CD14-positive monocyte (primary cell): Measurements from ENCODE around the gene MGST1. TPM values are rescaled to one million over a fixed set of nuclear protein-coding genes. Genes with fewer than 3 reads are reported as not detected.
"Not testable (repeated sequence)": the region's sequence is repeated elsewhere in the genome, so short reads cannot be mapped to it uniquely, and the experiment has no call there.

Experiments used
- DNase-seq, 3 donors: peaks; one replicate each; pipeline ENCODE4 v3.0.0-alpha.2; 2011 to 2022
- H2AFZ ChIP-seq: 2 replicates; pipeline ENCODE4 v1.6.0; 2012; ENCODE audit warnings: mild to moderate bottlenecking, low read depth, low read length, inconsistent platforms; ENCODE audit not compliant: insufficient read depth, poor library complexity, severe bottlenecking
- H3K27ac ChIP-seq, 2 donors: 1 replicate in 1 of 2; 2 replicates in 1 of 2; pipeline ENCODE4 v1.5.1; 2012 to 2013; ENCODE audit warnings: low read length in 2 of 2, control low read depth in 1 of 2, inconsistent platforms in 1 of 2, low read depth in 1 of 2, mild to moderate bottlenecking in 1 of 2
- H3K27me3 ChIP-seq, 2 donors: one replicate each; pipeline versions ENCODE4 v1.6.0 to v1.6.1; 2011 to 2013; ENCODE audit warnings: low read length in 2 of 2; ENCODE audit not compliant: control insufficient read depth in 2 of 2, insufficient read depth in 2 of 2
- H3K36me3 ChIP-seq, 2 donors: replicated peaks in 1 of 2; 1 replicate in 1 of 2; 2 replicates in 1 of 2; pipeline versions ENCODE4 v1.5.1 to v1.6.1; 2012 to 2013; ENCODE audit warnings: low read length in 2 of 2, control low read depth in 1 of 2, inconsistent platforms in 1 of 2, mild to moderate bottlenecking in 1 of 2; ENCODE audit not compliant: insufficient read depth in 2 of 2, control insufficient read depth in 1 of 2
- H3K4me1 ChIP-seq, 2 donors: 1 replicate in 1 of 2; 2 replicates in 1 of 2; pipeline versions ENCODE4 v1.5.1 to v1.6.1; 2012 to 2013; ENCODE audit warnings: low read length in 2 of 2, control low read depth in 1 of 2, inconsistent platforms in 1 of 2, mild to moderate bottlenecking in 1 of 2, moderate library complexity in 1 of 2; ENCODE audit not compliant: insufficient read depth in 2 of 2, control insufficient read depth in 1 of 2
- H3K4me2 ChIP-seq: replicated peaks from 2 replicates; pipeline ENCODE3; 2012; ENCODE audit warnings: low read length, moderate library complexity, mild to moderate bottlenecking; ENCODE audit not compliant: poor library complexity, severe bottlenecking; ENCODE audit errors: extremely low read depth
- H3K4me3 ChIP-seq, 3 experiments: fragments of 200-600 bp in 1 of 3; sonication (generic) in 1 of 3; replicated peaks in 1 of 3; 1 replicate in 2 of 3; 2 replicates in 1 of 3; pipeline ENCODE4 v1.5.1; 2011 to 2013; ENCODE audit warnings: low read length in 3 of 3, mild to moderate bottlenecking in 3 of 3, control low read depth in 2 of 3, low read depth in 2 of 3, inconsistent platforms in 1 of 3, moderate library complexity in 1 of 3
- H3K79me2 ChIP-seq: 2 replicates; pipeline ENCODE4 v1.6.0; 2012; ENCODE audit warnings: mild to moderate bottlenecking, control low read depth, inconsistent platforms, low read length, moderate library complexity; ENCODE audit not compliant: insufficient read depth
- H3K9ac ChIP-seq: 2 replicates; pipeline ENCODE4 v1.6.0; 2017; ENCODE audit warnings: low read length, mild to moderate bottlenecking; ENCODE audit not compliant: insufficient read depth, poor library complexity, severe bottlenecking
- H3K9me3 ChIP-seq, 2 donors: replicated peaks in 1 of 2; 1 replicate in 1 of 2; 2 replicates in 1 of 2; pipeline versions ENCODE4 v1.5.1 to v1.6.1; 2012 to 2013; ENCODE audit warnings: low read length in 2 of 2, control low read depth in 1 of 2; ENCODE audit not compliant: control insufficient read depth in 1 of 2, insufficient read depth in 1 of 2
- H4K20me1 ChIP-seq: 2 replicates; pipeline ENCODE4 v1.6.0; 2012; ENCODE audit warnings: mild to moderate bottlenecking, low read length, control low read depth, moderate library complexity; ENCODE audit not compliant: insufficient read depth
- H3K27ac Mint-ChIP-seq, 7 donors: one replicate each; pipeline ENCODE4 v1.8.0; 2020; ENCODE audit warnings: mild to moderate bottlenecking in 7 of 7, mixed read lengths in 7 of 7, moderate library complexity in 6 of 7, inconsistent platforms in 2 of 7
- H3K27me3 Mint-ChIP-seq, 3 donors: one replicate each; pipeline ENCODE4 v1.8.0; 2021 to 2022; ENCODE audit warnings: low read depth in 3 of 3, mild to moderate bottlenecking in 3 of 3, mixed read lengths in 3 of 3, moderate library complexity in 3 of 3, inconsistent platforms in 1 of 3
- H3K36me3 Mint-ChIP-seq, 2 donors: one replicate each; pipeline ENCODE4 v1.8.0; 2020; ENCODE audit warnings: mixed read lengths in 2 of 2, inconsistent platforms in 1 of 2, mild to moderate bottlenecking in 1 of 2
- H3K4me1 Mint-ChIP-seq: one replicate; pipeline ENCODE4 v1.8.0; 2020; ENCODE audit warnings: mild to moderate bottlenecking, mixed read lengths
- H3K4me3 Mint-ChIP-seq, 2 donors: one replicate each; pipeline ENCODE4 v1.8.0; 2020; ENCODE audit warnings: mild to moderate bottlenecking in 2 of 2, mixed read lengths in 2 of 2, moderate library complexity in 1 of 2
- H3K9me3 Mint-ChIP-seq, 7 donors: one replicate each; pipeline ENCODE4 v1.8.0; 2020 to 2022; ENCODE audit warnings: mixed read lengths in 7 of 7, mild to moderate bottlenecking in 6 of 7, moderate library complexity in 6 of 7, inconsistent platforms in 2 of 7
- WGBS: methylation state at CpG from one replicate; pipeline ENCODE4 v1.1.5; 2013; ENCODE audit warnings: missing lambda C conversion rate; ENCODE audit not compliant: insufficient coverage; 5-methylcytosine and 5-hydroxymethylcytosine counted together
- intact Hi-C, 2 donors: fragments of 100-400 bp; cut with micrococcal nuclease; formaldehyde crosslinking; loops; one replicate each; pipeline versions ENCODE4 v1.15.0 to v1.15.1; 2023
- polyA plus RNA-seq, 3 donors: library from polyadenylated mRNA; depleted of rRNA in 1 of 3; unstranded in 2 of 3; stranded (reverse) in 1 of 3; fragments of 300-500 nt in 2 of 3; fragments of >200 nt in 1 of 3; fragmentation: Illumina TruSeq in 2 of 3; gene quantifications; 1 replicate in 2 of 3; 2 replicates in 1 of 3; pipeline ENCODE4 v1.2.3, GENCODE V29; 2012 to 2021
- TF ChIP-seq, protein P1 (sequence below): fragments of 200-600 bp; IDR thresholded peaks from one replicate; pipeline ENCODE4 v1.8.0; 2022; ENCODE audit warnings: antibody characterized with exemption, mild to moderate bottlenecking

The MGST1 gene
- polyA plus RNA-seq, 3 donors: 84.8 to 295 (median 248) TPM

DNA sequence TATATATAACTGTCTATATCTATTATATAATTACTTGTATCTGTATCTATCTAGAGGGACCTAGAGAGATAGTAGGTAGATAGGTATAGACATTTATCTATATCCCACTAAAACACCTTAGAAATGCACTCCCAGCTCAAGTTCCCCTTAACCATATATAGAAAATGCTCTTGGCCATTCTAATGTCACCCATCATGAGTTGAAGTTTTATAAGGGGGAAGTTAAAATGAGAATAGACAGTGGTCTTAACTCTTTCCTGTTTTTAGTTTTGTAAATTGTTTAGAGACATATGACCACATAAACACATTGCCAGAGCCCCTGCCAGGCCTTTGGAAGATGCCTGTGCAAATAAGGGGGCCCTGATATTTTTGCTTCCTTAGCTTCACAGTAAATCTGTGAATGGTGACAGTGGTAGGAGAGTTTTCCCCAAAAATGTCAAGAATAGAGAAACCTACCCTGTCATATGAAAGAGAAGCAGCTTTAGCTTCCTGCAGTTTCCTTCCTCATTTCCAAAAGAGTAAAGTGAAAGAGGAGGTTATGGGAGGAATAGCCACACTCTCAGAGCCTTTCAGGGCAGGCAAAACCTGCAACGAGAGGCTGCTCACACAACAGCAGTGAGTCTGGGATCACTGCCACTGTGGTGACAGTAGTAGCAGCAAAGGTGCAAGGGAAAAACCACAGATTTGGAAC is 45.5 kb downstream of the MGST1 start:
- intact Hi-C loops: no loop called here
- Histone ChIP-seq H3K4me2 (peak overlapping the region; percentile 48), H4K20me1 (no peaks in the 10 kb centered on the region), H3K79me2 (no peaks in the 10 kb centered on the region), H3K4me1 (peaks cover 28 to 31% of the 10 kb centered on the region in 2 donors), H3K27ac (peak overlapping the region; percentile 72 to 86), H3K9me3 (peaks cover 0 to 4% of the 10 kb centered on the region in 2 donors), H3K9ac (peak overlapping the region; percentile 29), H2AFZ (peak overlapping the region; percentile 38), H3K36me3 (no peaks in the 10 kb centered on the region), H3K4me3 (peak overlapping the region in 1 of 3 experiments; percentile 49), H3K27me3 (no peaks in the 10 kb centered on the region)
- peak overlapping the region in 1 of 2 donors; percentile 78 for H3K4me3 Mint-ChIP-seq
- TF ChIP-seq, protein P1, sequence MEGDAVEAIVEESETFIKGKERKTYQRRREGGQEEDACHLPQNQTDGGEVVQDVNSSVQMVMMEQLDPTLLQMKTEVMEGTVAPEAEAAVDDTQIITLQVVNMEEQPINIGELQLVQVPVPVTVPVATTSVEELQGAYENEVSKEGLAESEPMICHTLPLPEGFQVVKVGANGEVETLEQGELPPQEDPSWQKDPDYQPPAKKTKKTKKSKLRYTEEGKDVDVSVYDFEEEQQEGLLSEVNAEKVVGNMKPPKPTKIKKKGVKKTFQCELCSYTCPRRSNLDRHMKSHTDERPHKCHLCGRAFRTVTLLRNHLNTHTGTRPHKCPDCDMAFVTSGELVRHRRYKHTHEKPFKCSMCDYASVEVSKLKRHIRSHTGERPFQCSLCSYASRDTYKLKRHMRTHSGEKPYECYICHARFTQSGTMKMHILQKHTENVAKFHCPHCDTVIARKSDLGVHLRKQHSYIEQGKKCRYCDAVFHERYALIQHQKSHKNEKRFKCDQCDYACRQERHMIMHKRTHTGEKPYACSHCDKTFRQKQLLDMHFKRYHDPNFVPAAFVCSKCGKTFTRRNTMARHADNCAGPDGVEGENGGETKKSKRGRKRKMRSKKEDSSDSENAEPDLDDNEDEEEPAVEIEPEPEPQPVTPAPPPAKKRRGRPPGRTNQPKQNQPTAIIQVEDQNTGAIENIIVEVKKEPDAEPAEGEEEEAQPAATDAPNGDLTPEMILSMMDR: no peak
- no peaks in the 10 kb centered on the region for H3K36me3 Mint-ChIP-seq
- H3K4me1 Mint-ChIP-seq: peaks cover 32% of the 10 kb centered on the region
- peaks cover 6 to 11% (median 7%) of the 10 kb centered on the region in 7 donors for H3K9me3 Mint-ChIP-seq
- peaks cover 0 to 1% (median 0%) of the 10 kb centered on the region in 3 donors for H3K27me3 Mint-ChIP-seq
- DNase-seq: peak; percentile 10 to 28 (median 25)
- WGBS: 0% methylated on average over 1 of the region's 1 CpG
- peak overlapping the region; percentile 71 to 91 (median 89) for H3K27ac Mint-ChIP-seq

DNA sequence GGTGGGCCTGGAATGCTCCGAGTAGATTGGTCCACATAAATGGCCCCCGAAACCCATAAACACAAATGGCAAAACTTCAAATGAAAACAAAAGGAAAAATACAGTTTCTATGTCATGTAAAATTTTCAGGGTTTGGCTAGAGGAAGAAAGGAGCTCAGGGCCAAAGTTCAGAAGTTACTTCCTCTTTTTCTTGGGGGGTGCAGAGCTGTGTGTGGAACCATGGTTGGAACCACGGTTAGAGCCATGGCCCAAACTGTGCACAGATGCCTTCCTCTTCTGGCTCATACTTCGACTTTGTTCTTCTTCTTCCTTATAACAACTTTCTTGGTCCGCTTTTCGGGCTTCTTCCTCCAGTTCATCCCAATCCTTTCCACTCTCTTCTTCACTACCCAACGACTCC is 51.7 kb downstream of the MGST1 start:
- Mint-ChIP-seq H3K36me3 (no peaks in the 10 kb centered on the region), H3K4me1 (no peaks in the 10 kb centered on the region), H3K27me3 (no peaks in the 10 kb centered on the region), H3K4me3 (no peak overlapping the region), H3K9me3 (peaks cover 4 to 14% (median 7%) of the 10 kb centered on the region in 7 donors), H3K27ac (peak overlapping the region in 1 of 7 donors; percentile 42)
- Histone ChIP-seq H3K9me3 (peaks cover 0 to 4% of the 10 kb centered on the region in 2 donors), H3K4me1 (no peaks in the 10 kb centered on the region), H3K27me3 (no peaks in the 10 kb centered on the region), H3K36me3 (no peaks in the 10 kb centered on the region), H3K27ac (no peak overlapping the region), H3K79me2 (no peaks in the 10 kb centered on the region), H4K20me1 (no peaks in the 10 kb centered on the region), H3K9ac (no peak overlapping the region), H3K4me3 (no peak overlapping the region), H3K4me2 (no peak overlapping the region), H2AFZ (no peak overlapping the region)
- DNase-seq: peak in 1 of 3 donors; percentile 6
- 82% methylated on average over 5 of the region's 7 CpGs for WGBS
- intact Hi-C loops: no loop called here
- TF ChIP-seq, protein P1: no peak

DNA sequence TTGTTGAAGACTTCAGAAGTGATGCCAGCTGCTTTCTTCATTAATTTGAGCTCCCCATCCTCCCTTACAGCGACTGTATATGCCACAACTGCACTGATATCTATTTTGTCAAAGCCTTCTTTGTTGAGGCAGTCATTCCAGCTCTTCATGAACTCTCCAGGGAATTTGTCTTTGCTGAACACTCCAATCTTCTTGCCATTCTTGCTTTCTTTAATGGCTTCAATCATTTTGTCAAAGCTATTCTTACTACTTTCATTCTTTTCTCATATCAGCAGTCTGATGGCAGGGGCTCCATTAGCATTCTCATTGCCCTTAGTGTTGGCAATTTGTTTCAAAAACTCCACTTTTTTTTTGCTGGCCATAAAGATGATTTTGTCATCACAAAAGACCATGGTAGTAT is 54.4 kb downstream of the MGST1 start:
- H3K9ac ChIP-seq, H3K27me3 ChIP-seq, H3K36me3 ChIP-seq, H3K79me2 ChIP-seq, H3K36me3 Mint-ChIP-seq, H3K4me1 Mint-ChIP-seq, H4K20me1 ChIP-seq, H3K27me3 Mint-ChIP-seq, H3K4me3 ChIP-seq, H3K27ac Mint-ChIP-seq, H2AFZ ChIP-seq, DNase-seq, H3K4me3 Mint-ChIP-seq, H3K4me1 ChIP-seq, intact Hi-C loops, H3K27ac ChIP-seq, H3K9me3 ChIP-seq, H3K4me2 ChIP-seq: not testable (repeated sequence)
- peaks cover 0 to 10% (median 4%) of the 10 kb centered on the region in 7 donors for H3K9me3 Mint-ChIP-seq
- no CpG with 5 or more reads among the region's 1 CpG for WGBS
